Activated CD8-positive, alpha-beta T cell treated with anti-CD3 and anti-CD28 coated beads for 36 hours (primary cell): ENCODE data around the gene KREMEN1. TPM values are rescaled to one million over a fixed set of nuclear protein-coding genes. Genes with fewer than 3 reads are reported as not detected.

Experiments
- ATAC-seq: fragments of 200-7000 bp; cut with Tn5 transposase; one replicate; pipeline ENCODE4 v1.10.0; 2021; ENCODE audit warnings: mild to moderate bottlenecking, moderate library complexity
- CTCF ChIA-PET: fragments of 350-600 bp; sonication (Branson Sonifier 250); formaldehyde crosslinking; loops from one replicate; lab custom pipeline; 2021; ENCODE audit warnings: antibody characterized with exemption; lab: Charles Lee
- POLR2A ChIA-PET: fragments of 350-600 bp; sonication (Branson Sonifier 250); formaldehyde crosslinking; loops from one replicate; lab custom pipeline; 2021; ENCODE audit warnings: antibody characterized with exemption; lab: Charles Lee
- DNase-seq: peaks from one replicate; pipeline ENCODE4 v3.0.0-alpha.2; 2020
- H3K27ac Mint-ChIP-seq: one replicate; pipeline ENCODE4 v1.8.0; 2021; ENCODE audit warnings: mild to moderate bottlenecking, mixed read lengths
- H3K27me3 Mint-ChIP-seq: one replicate; pipeline ENCODE4 v1.8.0; 2021; ENCODE audit warnings: mixed read lengths
- H3K36me3 Mint-ChIP-seq: one replicate; pipeline ENCODE4 v1.8.0; 2021; ENCODE audit warnings: low read depth, mixed read lengths
- H3K4me1 Mint-ChIP-seq: one replicate; pipeline ENCODE4 v1.8.0; 2021; ENCODE audit warnings: low read depth, mixed read lengths
- H3K4me3 Mint-ChIP-seq: one replicate; pipeline ENCODE4 v1.8.0; 2021; ENCODE audit warnings: mild to moderate bottlenecking, moderate library complexity, mixed read lengths
- H3K9me3 Mint-ChIP-seq: one replicate; pipeline ENCODE4 v1.8.0; 2021; ENCODE audit warnings: mixed read lengths
- CTCF ChIP-seq: fragments of 200-600 bp; IDR thresholded peaks from one replicate; pipeline ENCODE4 v1.8.0; 2022; ENCODE audit warnings: antibody characterized with exemption, mild to moderate bottlenecking
- intact Hi-C: fragments of 100-400 bp; cut with micrococcal nuclease; formaldehyde crosslinking; loops from one replicate; pipeline ENCODE4 v1.10.0; 2022
- total RNA-seq, 2 experiments: library from RNA; stranded (reverse); gene quantifications; one replicate each; pipeline ENCODE4 v1.2.3, GENCODE V29; 2021

Gene KREMEN1
- total RNA-seq, 2 experiments from 2014 or later, result 0.11 to 0.43 TPM

- peaks cover 26% of the 10 kb centered on the region for H3K27me3 Mint-ChIP-seq
- TF ChIP-seq CTCF, result no peak
- no peaks in the 10 kb centered on the region for H3K36me3 Mint-ChIP-seq
- ChIA-PET POLR2A (no interaction called here), CTCF (interaction anchor here (0.8 kb wide), 1 partner anchor 184 kb away, joined by 3 read pairs; no protein-coding TSS in a partner anchor)
- no peak within 1 kb of the TSS for H3K4me3 Mint-ChIP-seq
- H3K9me3 Mint-ChIP-seq, result no peaks in the 10 kb centered on the region
- intact Hi-C loops, result no loop called here
- peaks cover 8% of the 10 kb centered on the region for H3K4me1 Mint-ChIP-seq
- DNase-seq, result no peak
- H3K27ac Mint-ChIP-seq, result no peak within 1 kb of the TSS
- no peak for ATAC-seq
Observed at GRCh38 chr22:29061773-29062172, 11.1 kb upstream of the KREMEN1 start, which contains the start of gene C22orf31. Gene C22orf31, minus strand, starts transcription at chr22:29061831. Its CDS starts 39 bp downstream, at chr22:29061792.

- H3K9me3 Mint-ChIP-seq, result no peaks in the 10 kb centered on the region
- peaks cover 10% of the 10 kb centered on the region for H3K4me1 Mint-ChIP-seq
- peaks cover 28% of the 10 kb centered on the region for H3K27me3 Mint-ChIP-seq
- no peak overlapping the region for H3K4me3 Mint-ChIP-seq
- DNase-seq (no peak), ATAC-seq (no peak)
- ChIA-PET POLR2A (no interaction called here), CTCF (interaction anchor here (0.8 to 1.4 kb wide), 2 partner anchors 22 to 184 kb away, joined by 3 to 5 read pairs; no protein-coding TSS in a partner anchor)
- intact Hi-C loops, result no loop called here
- no peak overlapping the region for H3K27ac Mint-ChIP-seq
- no peak for TF ChIP-seq CTCF
- no peaks in the 10 kb centered on the region for H3K36me3 Mint-ChIP-seq
Observed at GRCh38 chr22:29062286-29062821, 10.5 kb upstream of the KREMEN1 start.

- no peak for ATAC-seq
- POLR2A ChIA-PET, result interaction anchor here (0.6 kb wide), 1 partner anchor 24 kb away, joined by 3 read pairs; no protein-coding TSS in a partner anchor
- CTCF ChIA-PET, result interaction anchor here (1.0 to 1.5 kb wide), 4 partner anchors 9 to 180 kb away, joined by 3 to 6 read pairs (median 4); no protein-coding TSS in a partner anchor
- Mint-ChIP-seq H3K4me3 (no peak overlapping the region), H3K9me3 (no peaks in the 10 kb centered on the region), H3K4me1 (peaks cover 10% of the 10 kb centered on the region), H3K27me3 (peaks cover 36% of the 10 kb centered on the region), H3K27ac (no peak overlapping the region), H3K36me3 (no peaks in the 10 kb centered on the region)
- no peak for DNase-seq
- intact Hi-C loops, result no loop called here
- no peak for TF ChIP-seq CTCF
Observed at GRCh38 chr22:29065468-29066190, 7.2 kb upstream of the KREMEN1 start.

GRCh38 chr22:29069463-29069862 is 3.4 kb upstream of the KREMEN1 start:
- intact Hi-C loops, result no loop called here

More at GRCh38 chr22:29069463-29069862, 3.4 kb upstream of the KREMEN1 start:
- ChIA-PET POLR2A (interaction anchor here (1.0 kb wide), 1 partner anchor 179 kb away, joined by 5 read pairs; no protein-coding TSS in a partner anchor), CTCF (interaction anchor here (1.2 kb wide), 1 partner anchor 28 kb away, joined by 3 read pairs; no protein-coding TSS in a partner anchor)
- DNase-seq (no peak), ATAC-seq (no peak)
- Mint-ChIP-seq H3K27ac (no peak overlapping the region), H3K9me3 (no peaks in the 10 kb centered on the region), H3K36me3 (no peaks in the 10 kb centered on the region), H3K4me1 (peaks cover 27% of the 10 kb centered on the region), H3K4me3 (no peak overlapping the region), H3K27me3 (peaks cover 46% of the 10 kb centered on the region)
- TF ChIP-seq CTCF, result no peak
